ENCODE results near the gene USP47. TPM values are rescaled to one million over a fixed set of nuclear protein-coding genes. Genes with fewer than 3 reads are reported as not detected.

USP47 gene
- total RNA-seq, 3 donors from 2014 or later (not counting 1 experiment from before 2014, with no cell fraction given) = 102 to 108 (median 107) TPM

DNA sequence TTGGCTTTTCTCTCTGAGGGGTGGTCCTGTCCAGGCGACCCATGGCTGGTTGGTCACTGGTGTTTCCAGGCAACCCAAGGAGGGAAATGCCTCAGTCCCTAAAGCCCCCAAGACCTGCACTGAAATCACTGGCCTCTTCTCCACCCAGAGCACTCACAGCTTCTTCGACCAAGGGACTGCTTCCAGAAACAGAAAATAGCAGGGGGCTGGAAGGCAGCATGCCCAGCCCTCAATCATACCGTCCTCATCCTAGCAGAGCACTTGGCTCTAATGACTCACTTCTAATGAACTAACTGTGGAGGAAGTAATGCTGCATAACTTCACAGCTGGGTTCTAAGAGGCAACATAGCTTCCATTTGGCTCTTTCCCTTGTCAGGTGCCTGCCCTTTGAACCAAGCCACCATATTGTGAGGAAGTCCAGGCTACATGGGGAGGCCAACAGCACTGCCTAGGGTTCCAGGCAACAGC is 139.1 kb downstream of the USP47 start:
- 86% methylated on average over 3 of the region's 3 CpGs for WGBS (ENCODE audit: insufficient coverage)
- no peaks in the 10 kb centered on the region for H3K36me3 ChIP-seq (ENCODE audit: control insufficient read depth, insufficient read depth, low read length)
- no peak overlapping the region for H3K27ac Mint-ChIP-seq
- no peaks in the 10 kb centered on the region for H3K9me3 Mint-ChIP-seq
- no peak overlapping the region for H3K27ac ChIP-seq (ENCODE audit: low read length)
- TF ChIP-seq, protein P1, sequence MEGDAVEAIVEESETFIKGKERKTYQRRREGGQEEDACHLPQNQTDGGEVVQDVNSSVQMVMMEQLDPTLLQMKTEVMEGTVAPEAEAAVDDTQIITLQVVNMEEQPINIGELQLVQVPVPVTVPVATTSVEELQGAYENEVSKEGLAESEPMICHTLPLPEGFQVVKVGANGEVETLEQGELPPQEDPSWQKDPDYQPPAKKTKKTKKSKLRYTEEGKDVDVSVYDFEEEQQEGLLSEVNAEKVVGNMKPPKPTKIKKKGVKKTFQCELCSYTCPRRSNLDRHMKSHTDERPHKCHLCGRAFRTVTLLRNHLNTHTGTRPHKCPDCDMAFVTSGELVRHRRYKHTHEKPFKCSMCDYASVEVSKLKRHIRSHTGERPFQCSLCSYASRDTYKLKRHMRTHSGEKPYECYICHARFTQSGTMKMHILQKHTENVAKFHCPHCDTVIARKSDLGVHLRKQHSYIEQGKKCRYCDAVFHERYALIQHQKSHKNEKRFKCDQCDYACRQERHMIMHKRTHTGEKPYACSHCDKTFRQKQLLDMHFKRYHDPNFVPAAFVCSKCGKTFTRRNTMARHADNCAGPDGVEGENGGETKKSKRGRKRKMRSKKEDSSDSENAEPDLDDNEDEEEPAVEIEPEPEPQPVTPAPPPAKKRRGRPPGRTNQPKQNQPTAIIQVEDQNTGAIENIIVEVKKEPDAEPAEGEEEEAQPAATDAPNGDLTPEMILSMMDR (IDR thresholded peaks at IDR 0.05) = no peak
- ATAC-seq (no peak), DNase-seq (no peak)
- H3K4me3 Mint-ChIP-seq = no peak overlapping the region
- H3K27me3 Mint-ChIP-seq (ENCODE audit: low read depth in 2 of 2) = no peaks in the 10 kb centered on the region
- intact Hi-C loops (cut with micrococcal nuclease) = no loop called here
- H3K4me1 ChIP-seq (ENCODE audit: control insufficient read depth, insufficient read depth, low read length) = no peaks in the 10 kb centered on the region
- H3K27me3 ChIP-seq (ENCODE audit: control insufficient read depth, insufficient read depth, low read length) = no peaks in the 10 kb centered on the region
- H3K36me3 Mint-ChIP-seq = no peaks in the 10 kb centered on the region
- no peaks in the 10 kb centered on the region for H3K9me3 ChIP-seq (ENCODE audit: control insufficient read depth, insufficient read depth, low read length)
- H3K4me3 ChIP-seq (ENCODE audit: low read length) = no peak overlapping the region
- H3K4me1 Mint-ChIP-seq = no peaks in the 10 kb centered on the region

DNA sequence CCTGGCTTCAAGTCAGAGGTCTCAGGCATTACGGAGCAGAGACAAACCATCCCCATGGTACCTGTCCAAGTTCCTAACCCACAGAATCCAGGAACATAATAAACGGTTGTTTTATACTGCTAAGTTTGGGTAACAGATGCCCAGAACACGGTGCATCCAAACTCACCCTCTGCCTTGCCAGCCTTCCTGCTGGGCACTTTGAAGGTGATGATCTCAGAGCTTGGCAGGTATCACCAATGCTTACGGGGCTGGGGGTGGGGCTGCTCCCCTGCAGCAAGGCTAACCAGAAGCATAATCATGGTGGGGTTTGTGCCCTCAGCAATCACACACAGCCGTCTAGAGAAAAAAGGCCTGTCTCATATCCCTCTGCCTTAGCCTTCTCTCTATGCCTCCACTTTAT is 139.6 kb downstream of the USP47 start:
- H3K27ac ChIP-seq (ENCODE audit: low read length) = no peak overlapping the region
- no peaks in the 10 kb centered on the region for H3K36me3 ChIP-seq (ENCODE audit: control insufficient read depth, insufficient read depth, low read length)
- DNase-seq (no peak), ATAC-seq (no peak)
- Mint-ChIP-seq H3K4me1 (no peaks in the 10 kb centered on the region), H3K36me3 (no peaks in the 10 kb centered on the region), H3K27me3 (ENCODE audit: low read depth in 2 of 2) (no peaks in the 10 kb centered on the region), H3K4me3 (no peak overlapping the region), H3K9me3 (no peaks in the 10 kb centered on the region), H3K27ac (no peak overlapping the region)
- no peak overlapping the region for H3K4me3 ChIP-seq (ENCODE audit: low read length)
- intact Hi-C loops (cut with micrococcal nuclease) = no loop called here
- no peaks in the 10 kb centered on the region for H3K9me3 ChIP-seq (ENCODE audit: control insufficient read depth, insufficient read depth, low read length)
- H3K4me1 ChIP-seq (ENCODE audit: control insufficient read depth, insufficient read depth, low read length) = no peaks in the 10 kb centered on the region
- TF ChIP-seq, protein P1 (IDR thresholded peaks at IDR 0.05) = no peak
- 95% methylated on average over 5 of the region's 5 CpGs for WGBS (ENCODE audit: insufficient coverage)
- H3K27me3 ChIP-seq (ENCODE audit: control insufficient read depth, insufficient read depth, low read length) = no peaks in the 10 kb centered on the region

DNA sequence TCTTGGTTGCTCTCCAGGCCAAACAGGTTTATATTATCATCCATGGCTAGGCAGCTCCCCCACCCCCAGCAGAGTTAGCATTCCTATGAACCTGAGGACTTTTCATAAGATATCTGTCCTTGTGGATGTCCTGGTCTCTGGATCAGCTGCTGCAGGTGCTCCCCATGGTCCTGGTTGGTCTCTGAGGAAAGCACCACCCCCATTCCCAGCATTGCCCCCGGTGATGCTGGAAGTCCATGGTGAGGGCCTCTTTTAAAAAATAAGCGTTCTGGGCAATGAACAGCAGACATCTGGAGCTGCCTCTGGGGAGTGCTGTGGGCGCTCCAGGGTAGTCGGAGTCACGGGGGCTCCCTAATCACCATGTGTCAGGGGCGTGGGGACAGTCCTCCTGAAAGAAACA is 140.1 kb downstream of the USP47 start:
- ATAC-seq (no peak), DNase-seq (no peak)
- WGBS (ENCODE audit: insufficient coverage) = 92% methylated on average over 6 of the region's 6 CpGs
- H3K27ac Mint-ChIP-seq = no peak overlapping the region
- Histone ChIP-seq H3K4me3 (ENCODE audit: low read length) (no peak overlapping the region), H3K36me3 (ENCODE audit: control insufficient read depth, insufficient read depth, low read length) (no peaks in the 10 kb centered on the region), H3K27ac (ENCODE audit: low read length) (no peak overlapping the region), H3K4me1 (ENCODE audit: control insufficient read depth, insufficient read depth, low read length) (no peaks in the 10 kb centered on the region), H3K27me3 (ENCODE audit: control insufficient read depth, insufficient read depth, low read length) (no peaks in the 10 kb centered on the region), H3K9me3 (ENCODE audit: control insufficient read depth, insufficient read depth, low read length) (no peaks in the 10 kb centered on the region)
- no peaks in the 10 kb centered on the region for H3K9me3 Mint-ChIP-seq
- H3K4me1 Mint-ChIP-seq = no peaks in the 10 kb centered on the region
- no peak overlapping the region for H3K4me3 Mint-ChIP-seq
- no peaks in the 10 kb centered on the region for H3K36me3 Mint-ChIP-seq
- intact Hi-C loops (cut with micrococcal nuclease) = no loop called here
- TF ChIP-seq, protein P1 (IDR thresholded peaks at IDR 0.05) = no peak
- H3K27me3 Mint-ChIP-seq (ENCODE audit: low read depth in 2 of 2) = no peaks in the 10 kb centered on the region

DNA sequence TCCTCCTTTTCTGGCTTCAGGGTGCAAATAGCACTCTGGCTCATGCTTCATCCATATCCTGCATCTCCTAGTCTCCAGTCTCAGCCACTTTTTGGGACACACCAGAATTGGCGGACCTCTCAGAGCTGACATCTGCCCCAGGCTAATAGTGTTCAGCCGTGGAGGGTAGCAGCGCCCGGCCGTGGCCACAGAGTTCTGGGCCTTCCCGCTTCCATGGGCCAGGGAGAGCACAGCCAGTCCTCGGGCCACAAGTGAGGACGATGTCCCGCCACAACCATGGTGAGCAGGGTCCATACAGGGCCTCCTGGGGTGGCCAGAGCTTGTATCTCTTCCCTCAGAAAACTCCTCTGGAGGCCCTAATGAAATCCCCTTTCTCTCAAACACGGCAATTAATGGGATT is 140.7 kb downstream of the USP47 start:
- no peaks in the 10 kb centered on the region for H3K36me3 Mint-ChIP-seq
- TF ChIP-seq, protein P1 (IDR thresholded peaks at IDR 0.05) = no peak
- H3K27ac ChIP-seq (ENCODE audit: low read length) = no peak overlapping the region
- ATAC-seq = no peak
- no peaks in the 10 kb centered on the region for H3K36me3 ChIP-seq (ENCODE audit: control insufficient read depth, insufficient read depth, low read length)
- H3K4me1 Mint-ChIP-seq = peaks cover 0 to 1% of the 10 kb centered on the region in 2 donors
- no peaks in the 10 kb centered on the region for H3K27me3 Mint-ChIP-seq (ENCODE audit: low read depth in 2 of 2)
- H3K4me3 Mint-ChIP-seq = no peak overlapping the region
- intact Hi-C loops (cut with micrococcal nuclease) = no loop called here
- no peaks in the 10 kb centered on the region for H3K9me3 Mint-ChIP-seq
- WGBS (ENCODE audit: insufficient coverage) = 94% methylated on average over 10 of the region's 10 CpGs
- no peak overlapping the region for H3K27ac Mint-ChIP-seq
- H3K27me3 ChIP-seq (ENCODE audit: control insufficient read depth, insufficient read depth, low read length) = no peaks in the 10 kb centered on the region
- H3K4me3 ChIP-seq (ENCODE audit: low read length) = no peak overlapping the region
- DNase-seq = no peak
- H3K9me3 ChIP-seq (ENCODE audit: control insufficient read depth, insufficient read depth, low read length) = no peaks in the 10 kb centered on the region
- no peaks in the 10 kb centered on the region for H3K4me1 ChIP-seq (ENCODE audit: control insufficient read depth, insufficient read depth, low read length)

All from natural killer cell (primary cell).